H1 (cell line): ENCODE data around the gene GRIPAP1. TPM values are rescaled to one million over a fixed set of nuclear protein-coding genes. Genes with fewer than 3 reads are reported as not detected.

Experiments used
- ATF3 ChIP-seq: IDR thresholded peaks from 2 replicates; pipeline ENCODE4 v1.6.1; 2011; ENCODE audit warnings: low read depth, mild to moderate bottlenecking, low read length; ENCODE audit not compliant: insufficient read depth
- CHD7 ChIP-seq: fragments of 300-600 bp; sonication (generic); IDR thresholded peaks from 2 replicates; pipeline ENCODE4 v1.7.1; 2012; ENCODE audit warnings: low read length, moderate library complexity, mild to moderate bottlenecking, inconsistent platforms; ENCODE audit not compliant: insufficient replicate concordance
- HDAC6 ChIP-seq: IDR thresholded peaks from one replicate; pipeline ENCODE4 v1.7.1; 2012; ENCODE audit warnings: low read depth, mild to moderate bottlenecking, inconsistent platforms, low read length, moderate library complexity
- KDM4A ChIP-seq: IDR thresholded peaks from one replicate; pipeline ENCODE4 v1.7.1; 2012; ENCODE audit warnings: low read depth, mild to moderate bottlenecking, moderate library complexity, low read length, inconsistent platforms; ENCODE audit not compliant: severe bottlenecking
- MAFK ChIP-seq: IDR thresholded peaks from 2 replicates; pipeline ENCODE4 v1.6.1; 2012; ENCODE audit warnings: low read depth, mild to moderate bottlenecking, improper control_type of control experiment, low read length
- NANOG ChIP-seq: IDR thresholded peaks from 2 replicates; pipeline ENCODE4 v1.6.1; 2011; ENCODE audit warnings: low read length, low read depth, mild to moderate bottlenecking, inconsistent platforms; ENCODE audit not compliant: insufficient read depth, poor library complexity, severe bottlenecking
- RBBP5 ChIP-seq: IDR thresholded peaks from 2 replicates; pipeline ENCODE4 v1.7.1; 2012; ENCODE audit warnings: low read depth, mild to moderate bottlenecking, inconsistent platforms, low read length, moderate library complexity, borderline replicate concordance
- SIX5 ChIP-seq: IDR thresholded peaks from 2 replicates; pipeline ENCODE4 v1.6.1; 2011; ENCODE audit warnings: mild to moderate bottlenecking, low read depth, low read length
- SRF ChIP-seq: IDR thresholded peaks from 2 replicates; pipeline ENCODE4 v1.6.1; 2011; ENCODE audit warnings: mild to moderate bottlenecking, low read depth, low read length, moderate library complexity
- polyA plus RNA-seq, 7 experiments: library from polyadenylated mRNA; depleted of rRNA in 3 of 7; stranded (reverse) in 5 of 7; unstranded in 2 of 7; fragments of >200 nt in 5 of 7; fragments of 200-250 nt in 2 of 7; gene quantifications; 1 replicate in 5 of 7; 2 replicates in 1 of 7; 4 replicates in 1 of 7; pipeline versions ENCODE4 v1.2.1 to v1.2.3, GENCODE V29; 2011 to 2013; ENCODE audit warnings: missing spikeins in 2 of 7, mixed read lengths in 2 of 7
- total RNA-seq: library from RNA; stranded (reverse); fragmentation: NEBNext Ultra II Directional; extraction: Animal tissue kit (Norgen Biotek cat#: 25700); gene quantifications from 2 replicates; pipeline ENCODE4 v1.2.1, GENCODE V29; 2021

GRIPAP1 gene
- total and polyA plus RNA-seq, 2 of the 8 experiments (the other 6 are each of a cell fraction or from before 2014, with no cell fraction given): 21.6 to 55.9 TPM

DNA sequence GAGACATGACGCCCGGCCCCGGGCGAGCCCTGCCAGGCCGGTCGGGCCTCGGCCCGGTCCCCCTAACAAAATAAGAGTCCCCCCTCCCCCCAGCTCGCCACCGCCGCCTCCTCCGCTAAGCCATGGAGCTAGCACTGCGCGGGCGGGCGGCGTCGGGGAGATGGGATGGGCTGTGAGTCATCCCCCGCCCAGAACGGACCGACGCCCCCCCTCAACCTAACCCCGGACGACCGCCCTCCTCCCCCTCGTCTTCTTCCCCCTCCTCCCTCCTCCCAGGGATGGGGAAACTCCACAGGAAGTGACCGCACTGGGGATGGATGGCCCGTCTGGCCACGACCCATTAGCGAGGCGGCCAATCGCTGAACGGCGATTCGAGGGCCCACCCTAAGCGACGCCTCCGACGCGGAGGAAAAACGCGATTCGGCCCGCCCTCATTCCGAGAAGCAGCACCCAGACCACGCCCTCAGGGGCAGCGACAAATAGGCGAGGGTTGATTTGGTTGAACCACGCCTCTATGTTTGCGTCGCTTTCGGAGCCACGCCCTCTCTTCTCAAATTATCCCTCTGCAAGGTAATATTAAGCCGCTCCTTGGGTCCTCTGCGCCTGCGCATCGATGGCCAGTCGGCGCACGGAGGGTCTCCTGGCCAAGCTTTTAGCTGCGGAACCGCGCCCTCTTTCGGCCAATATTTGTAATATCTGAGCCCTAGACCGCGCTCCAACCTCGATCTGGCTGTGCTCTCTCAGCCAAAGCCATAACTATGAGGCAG, 41.3 kb upstream of the GRIPAP1 start, which contains the start of gene TFE3 (continued):
- TF ChIP-seq CHD7: no peak
- TF ChIP-seq ATF3: 0 out of 2 replicates have a peak, but pooled peaks have one; percentile 13
- no peak for TF ChIP-seq SRF
- TF ChIP-seq MAFK: no peak
- no peak for TF ChIP-seq SIX5
- no peak for TF ChIP-seq HDAC6
- TF ChIP-seq NANOG: no peak
- TF ChIP-seq KDM4A: no peak
- TF ChIP-seq RBBP5: no peak
